GM10266 (cell line): Measurements from ENCODE around the gene KHK.
A peak's percentile ranks its signal among the peaks of the same experiment; 100 is the strongest.

Experiments used
- DNase-seq: peaks from one replicate; pipeline ENCODE4 v3.0.0; 2012; ENCODE audit errors: extremely low spot score
- CTCF ChIP-seq: IDR thresholded peaks from 2 replicates; pipeline ENCODE4 v1.5.1; 2012; ENCODE audit warnings: mild to moderate bottlenecking, low read depth; ENCODE audit not compliant: control insufficient read depth, insufficient read depth; ENCODE audit errors: missing control alignments

Gene KHK

GRCh38 chr2:27095427-27095744 is 8.8 kb downstream of the KHK start:
- DNase-seq: no peak
- TF ChIP-seq CTCF: no peak

GRCh38 chr2:27095745-27096651 is 9.4 kb downstream of the KHK start:
- TF ChIP-seq CTCF: no peak
- DNase-seq: peak; percentile 81

- DNase-seq: no peak
- no peak for TF ChIP-seq CTCF
These were observed 10.3 kb downstream of the KHK start for GRCh38 chr2:27096748-27097297.

- TF ChIP-seq CTCF: no peak
- no peak for DNase-seq
These were observed 10.8 kb downstream of the KHK start for GRCh38 chr2:27097341-27097740.

GRCh38 chr2:27099334-27099955 is 12.9 kb downstream of the KHK start:
- DNase-seq: no peak
- no peak for TF ChIP-seq CTCF

GRCh38 chr2:27100036-27100435 is 13.5 kb downstream of the KHK start:
- TF ChIP-seq CTCF: no peak
- DNase-seq: no peak

- no peak for DNase-seq
These were observed 15.8 kb downstream of the KHK start for GRCh38 chr2:27102329-27102728.

More at GRCh38 chr2:27102329-27102728, 15.8 kb downstream of the KHK start:
- TF ChIP-seq CTCF: peak; percentile 9
